Large intestine (tissue), 3 donors: Measurements from ENCODE around the gene MST1. TPM values are rescaled to one million over a fixed set of nuclear protein-coding genes. Genes with fewer than 3 reads are reported as not detected.
"Not testable (repeated sequence)": the region's sequence is repeated elsewhere in the genome, so short reads cannot be mapped to it uniquely, and the experiment has no call there.

Experiments used
- DNase-seq, 2 donors: peaks; one replicate each; pipeline versions ENCODE4 v3.0.0 to v3.0.0-alpha.2; 2013
- H3K27ac ChIP-seq: one replicate; pipeline ENCODE4 v1.5.1; 2013; ENCODE audit warnings: low read length
- H3K27me3 ChIP-seq: 2 replicates; pipeline ENCODE4 v1.6.1; 2013; ENCODE audit warnings: low read length; ENCODE audit not compliant: control insufficient read depth, insufficient read depth
- H3K36me3 ChIP-seq: 2 replicates; pipeline ENCODE4 v1.6.1; 2013; ENCODE audit warnings: low read length; ENCODE audit not compliant: control insufficient read depth, insufficient read depth
- H3K4me1 ChIP-seq: one replicate; pipeline ENCODE4 v1.6.1; 2013; ENCODE audit warnings: low read length; ENCODE audit not compliant: control insufficient read depth, insufficient read depth
- H3K4me3 ChIP-seq: one replicate; pipeline ENCODE4 v1.5.1; 2013; ENCODE audit warnings: low read length
- H3K9me3 ChIP-seq: one replicate; pipeline ENCODE4 v1.6.1; 2013; ENCODE audit warnings: mild to moderate bottlenecking, low read depth, low read length, moderate library complexity; ENCODE audit not compliant: control insufficient read depth
- WGBS: methylation state at CpG from one replicate; pipeline ENCODE4 v1.1.5; 2013; ENCODE audit warnings: low lambda C conversion rate; ENCODE audit not compliant: insufficient coverage; 5-methylcytosine and 5-hydroxymethylcytosine counted together
- polyA plus RNA-seq: library from polyadenylated mRNA; unstranded; fragments of 120-200 nt; gene quantifications from one replicate; pipeline ENCODE4 v1.2.1, GENCODE V29; 2013

Gene MST1
- polyA plus RNA-seq, 1 donor, result 464 TPM

DNA sequence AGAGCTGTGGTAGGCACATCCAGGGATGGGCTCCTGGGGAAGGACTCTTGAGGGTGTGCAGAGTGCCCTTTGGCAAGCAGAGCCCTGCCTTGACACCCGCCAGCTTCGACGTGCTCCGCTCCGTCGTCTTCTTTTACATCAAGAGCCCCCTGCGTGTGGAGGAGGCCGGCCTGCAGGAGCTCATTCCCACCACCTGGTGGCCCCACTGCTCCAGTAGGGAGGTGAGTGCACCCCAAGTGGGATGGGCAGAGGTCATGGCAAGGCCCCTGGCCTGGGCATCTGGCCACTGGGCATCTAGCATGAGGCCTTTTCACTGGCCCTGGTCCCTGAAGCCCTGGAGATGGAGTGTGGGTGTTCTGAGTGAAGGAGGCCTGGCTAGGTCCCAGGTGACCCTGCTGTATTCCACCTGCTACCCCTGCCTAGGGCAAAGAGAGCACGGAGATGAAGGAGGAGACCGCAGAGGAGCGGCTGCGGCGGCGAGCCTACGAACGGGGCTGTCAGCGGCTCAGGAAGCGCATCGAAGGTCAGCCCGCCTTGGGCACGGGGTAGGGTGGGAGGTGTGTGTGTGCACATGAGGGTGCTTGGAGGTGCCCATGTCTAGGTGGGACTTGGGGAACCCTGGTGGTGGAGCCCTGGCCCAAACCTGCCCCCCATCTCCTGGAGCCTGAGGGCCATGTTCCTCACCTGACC lies 12.3 kb upstream of the MST1 start:
- no peak overlapping the region for H3K27ac ChIP-seq
- H3K36me3 ChIP-seq, result peaks cover 93% of the 10 kb centered on the region
- H3K9me3 ChIP-seq, result no peaks in the 10 kb centered on the region
- no peak overlapping the region for H3K4me3 ChIP-seq
- WGBS, result no CpG with 5 or more reads among the region's 21 CpGs
- H3K4me1 ChIP-seq, result no peaks in the 10 kb centered on the region
- DNase-seq, result no peak
- no peaks in the 10 kb centered on the region for H3K27me3 ChIP-seq

DNA sequence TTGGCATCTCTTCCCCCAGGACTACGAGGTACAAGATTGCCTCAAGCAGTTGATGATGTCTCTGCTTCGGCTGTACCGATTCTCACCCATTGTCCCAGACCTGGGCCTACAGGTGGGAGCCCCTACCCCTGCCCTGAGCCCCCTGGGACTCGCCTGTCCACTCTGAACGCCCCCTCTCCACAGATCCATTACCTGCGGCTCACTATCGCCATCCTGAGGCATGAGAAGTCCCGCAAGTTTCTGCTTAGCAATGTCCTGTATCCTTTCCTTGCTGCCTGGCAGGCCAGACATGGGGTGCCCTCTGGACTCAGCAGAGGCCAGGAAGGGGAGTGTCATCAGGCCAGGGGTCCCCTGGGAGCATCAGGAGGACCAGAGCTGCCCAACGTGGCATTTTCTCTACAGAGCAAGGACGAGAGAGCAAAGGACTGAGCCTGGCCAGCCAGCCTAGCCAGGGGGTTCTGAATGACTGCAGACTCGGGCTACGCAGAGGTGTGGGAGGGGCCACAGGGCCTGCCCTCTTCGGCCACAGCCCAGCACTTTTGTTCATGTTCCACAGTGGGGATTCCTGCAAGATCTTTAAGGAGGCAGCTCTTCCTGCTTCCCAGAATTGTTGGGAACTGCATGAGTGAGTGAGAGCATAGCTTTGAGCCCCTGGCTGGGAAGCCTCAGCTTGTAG lies 11.3 kb upstream of the MST1 start:
- Histone ChIP-seq H3K27ac (no peak overlapping the region), H3K9me3 (no peaks in the 10 kb centered on the region), H3K36me3 (peaks cover 84% of the 10 kb centered on the region), H3K27me3 (no peaks in the 10 kb centered on the region), H3K4me1 (no peaks in the 10 kb centered on the region), H3K4me3 (no peak overlapping the region)
- no CpG with 5 or more reads among the region's 13 CpGs for WGBS
- DNase-seq, result no peak

DNA sequence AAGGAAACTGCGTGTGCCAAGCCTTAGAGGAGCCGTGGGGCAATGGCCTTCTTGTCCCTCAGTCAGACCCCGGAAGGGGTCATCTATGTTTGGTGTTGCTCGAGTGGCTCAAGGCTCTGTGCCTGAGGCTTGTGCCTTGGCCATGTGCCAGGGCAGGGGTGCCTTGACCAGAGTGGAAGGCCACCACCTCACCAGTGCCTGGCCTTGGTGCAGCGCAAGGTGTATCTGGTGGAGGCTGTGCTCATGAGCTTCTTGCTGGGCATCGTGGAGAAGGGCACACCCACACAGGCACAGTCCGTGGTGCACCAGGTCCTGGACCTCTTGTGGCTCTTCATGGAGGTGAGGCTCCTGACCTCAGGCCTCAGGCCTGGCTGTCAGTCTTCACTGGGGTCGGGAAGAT lies 10.7 kb upstream of the MST1 start:
- H3K4me3 ChIP-seq, result no peak overlapping the region
- H3K27ac ChIP-seq, result no peak overlapping the region
- no peaks in the 10 kb centered on the region for H3K27me3 ChIP-seq
- no CpG with 5 or more reads among the region's 8 CpGs for WGBS
- H3K9me3 ChIP-seq, result no peaks in the 10 kb centered on the region
- peaks cover 79% of the 10 kb centered on the region for H3K36me3 ChIP-seq
- H3K4me1 ChIP-seq, result no peaks in the 10 kb centered on the region
- DNase-seq, result no peak

DNA sequence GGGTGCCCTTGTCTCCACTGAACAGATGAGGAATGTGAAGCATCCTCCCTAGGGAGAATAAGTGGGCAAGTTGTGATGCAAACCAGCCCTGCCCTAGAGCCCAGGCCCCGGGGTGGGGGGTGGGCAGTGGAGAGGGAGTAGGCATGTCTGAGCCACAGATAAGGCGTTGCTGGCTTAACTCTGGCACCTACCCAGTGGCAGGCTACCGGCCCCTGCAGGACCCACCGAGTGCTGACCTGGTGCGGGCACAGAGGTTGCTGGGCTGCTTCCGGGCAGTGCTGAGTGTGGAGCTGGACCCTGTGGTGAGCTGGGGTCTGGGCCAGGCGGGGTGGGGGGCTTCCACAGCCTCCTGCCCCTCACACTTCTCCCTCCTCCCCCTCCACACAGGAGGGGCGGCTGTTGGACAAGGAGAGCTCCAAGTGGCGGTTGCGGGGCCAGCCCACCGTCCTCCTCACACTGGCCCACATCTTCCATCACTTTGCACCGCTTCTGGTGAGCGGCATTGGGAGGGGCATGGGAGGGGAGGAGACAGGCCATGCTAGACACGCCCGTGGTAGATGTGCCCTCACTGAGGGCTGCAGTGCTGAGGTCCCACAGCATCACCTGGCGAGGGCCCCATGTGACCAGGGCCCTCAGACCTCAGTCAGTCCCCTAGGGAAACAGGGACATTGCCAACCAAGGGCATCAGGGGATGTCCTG lies 10.2 kb upstream of the MST1 start:
- DNase-seq, result no peak
- no peaks in the 10 kb centered on the region for H3K27me3 ChIP-seq
- no peak overlapping the region for H3K4me3 ChIP-seq
- H3K4me1 ChIP-seq, result no peaks in the 10 kb centered on the region
- no CpG with 5 or more reads among the region's 16 CpGs for WGBS
- H3K36me3 ChIP-seq, result peaks cover 73% of the 10 kb centered on the region
- H3K27ac ChIP-seq, result no peak overlapping the region
- H3K9me3 ChIP-seq, result no peaks in the 10 kb centered on the region

DNA sequence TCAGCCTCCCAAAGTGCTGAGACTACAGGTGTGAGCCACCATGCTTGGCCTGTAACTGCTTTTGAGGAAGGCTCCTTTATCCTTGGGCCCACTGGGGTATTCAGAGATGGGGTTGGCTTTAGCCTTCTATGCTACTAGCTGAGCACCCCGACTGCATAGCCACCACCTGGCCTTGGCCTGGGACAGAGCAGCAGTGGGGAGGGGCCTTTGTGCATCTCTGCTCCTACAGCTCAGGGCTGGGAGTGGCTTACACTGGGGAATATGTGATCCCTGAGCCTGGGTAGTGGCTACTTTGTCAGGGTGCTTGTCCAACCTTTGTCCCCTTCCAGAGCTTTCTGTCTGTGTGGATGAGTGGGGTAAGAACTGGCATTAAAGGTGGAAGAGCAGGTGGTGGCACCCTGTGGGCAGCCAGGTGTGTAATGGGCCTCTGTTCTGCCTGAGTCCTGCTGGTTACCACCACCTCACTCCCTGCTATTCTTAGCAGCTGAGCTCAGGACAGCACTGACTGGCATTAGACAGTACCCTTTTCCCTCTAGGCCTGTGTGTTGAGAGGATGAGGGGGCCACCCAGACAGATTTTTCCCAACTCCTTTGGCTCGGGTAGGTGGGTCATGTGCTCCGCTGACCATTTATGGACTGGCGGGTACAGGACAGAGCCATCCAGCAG lies 6.2 kb upstream of the MST1 start:
- no CpG with 5 or more reads among the region's 4 CpGs for WGBS
- H3K9me3 ChIP-seq, H3K27me3 ChIP-seq, H3K4me3 ChIP-seq, H3K4me1 ChIP-seq, DNase-seq, H3K27ac ChIP-seq: not testable (repeated sequence)
- peaks cover 35% of the 10 kb centered on the region for H3K36me3 ChIP-seq

DNA sequence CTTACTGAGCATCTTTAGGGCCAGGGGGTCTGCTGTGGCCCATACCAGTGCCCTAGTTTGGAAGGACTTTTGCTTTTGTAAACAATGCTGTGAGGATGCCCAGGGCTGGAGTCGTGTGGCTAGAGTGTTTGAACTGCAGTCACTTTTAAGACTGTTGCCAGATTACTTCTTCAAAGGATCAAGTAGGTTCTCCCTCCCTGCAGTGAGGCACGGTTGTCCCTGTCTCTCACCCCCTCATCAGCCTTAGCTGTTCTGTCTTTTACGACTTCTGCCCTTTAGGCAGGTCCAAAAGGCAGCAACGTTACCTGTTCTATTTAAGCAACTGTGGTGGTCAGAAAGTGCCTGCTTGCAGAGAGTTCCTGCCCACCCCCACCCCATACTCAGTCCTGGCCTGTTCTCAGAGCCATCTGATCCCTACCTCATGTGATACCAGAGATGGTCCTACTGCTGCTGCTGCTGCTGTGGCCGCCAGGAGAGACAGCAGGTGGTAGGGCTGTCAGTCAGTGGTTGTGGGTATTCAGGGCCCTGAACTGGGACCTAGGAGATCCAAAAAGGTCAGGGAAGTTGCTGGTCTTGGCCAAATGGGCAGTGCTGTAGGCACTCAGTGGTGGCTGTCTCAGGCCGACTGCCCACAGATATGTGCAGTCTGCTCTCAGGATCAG lies 5.3 kb upstream of the MST1 start:
- H3K4me1 ChIP-seq, DNase-seq: not testable (repeated sequence)
- no CpG with 5 or more reads among the region's 6 CpGs for WGBS

DNA sequence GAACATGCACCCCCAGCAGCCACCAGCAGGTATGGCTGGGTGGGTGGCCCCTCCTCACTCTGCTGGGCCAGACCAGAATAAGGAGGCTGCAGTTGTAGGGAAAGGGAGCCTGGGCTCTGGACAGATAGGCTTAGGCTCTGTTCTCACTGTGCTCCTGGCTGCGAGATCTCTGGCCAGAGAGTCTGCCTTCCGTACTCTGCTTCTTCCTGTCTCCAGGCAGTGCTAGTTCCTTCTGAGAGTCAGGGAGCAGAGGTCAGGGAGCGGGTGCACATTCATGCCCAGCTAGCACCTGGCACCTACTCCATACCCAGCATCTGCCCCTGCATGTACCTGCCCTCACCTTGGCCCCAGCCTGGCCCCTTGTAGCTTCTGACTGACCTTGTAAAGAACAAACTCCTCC lies 2.2 kb upstream of the MST1 start:
- H3K9me3 ChIP-seq, H3K4me1 ChIP-seq, H3K27ac ChIP-seq, H3K36me3 ChIP-seq, DNase-seq, H3K27me3 ChIP-seq, H3K4me3 ChIP-seq: not testable (repeated sequence)
- WGBS, result no CpG with 5 or more reads among the region's 3 CpGs

More for the DNA sequence above, 5.3 kb upstream of the MST1 start:
- not testable (repeated sequence) for H3K4me3 ChIP-seq, H3K9me3 ChIP-seq, H3K27me3 ChIP-seq, H3K27ac ChIP-seq
- H3K36me3 ChIP-seq, result peaks cover 26% of the 10 kb centered on the region

DNA sequence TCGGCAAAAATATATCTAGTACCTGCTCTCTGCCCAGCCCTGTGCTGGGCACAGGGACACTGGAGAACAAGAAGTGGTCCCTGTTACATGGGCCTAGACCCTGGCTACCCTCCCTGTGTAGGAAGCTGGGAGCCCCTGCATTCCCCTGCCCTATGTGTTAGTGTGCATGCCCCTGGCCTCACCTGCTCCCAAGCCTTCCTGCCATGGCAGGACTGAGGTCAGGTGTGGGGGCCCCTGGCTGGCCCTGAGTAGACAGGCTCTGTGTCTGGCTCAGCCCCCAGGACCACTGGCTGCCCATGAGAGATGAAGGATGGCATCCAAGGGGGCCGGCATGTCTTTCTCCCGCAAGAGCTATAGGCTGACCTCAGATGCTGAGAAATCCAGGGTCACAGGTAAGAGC lies 1.6 kb upstream of the MST1 start:
- H3K27me3 ChIP-seq, H3K9me3 ChIP-seq, H3K36me3 ChIP-seq, H3K4me1 ChIP-seq, H3K4me3 ChIP-seq, H3K27ac ChIP-seq, DNase-seq: not testable (repeated sequence)
- no CpG with 5 or more reads among the region's 3 CpGs for WGBS

DNA sequence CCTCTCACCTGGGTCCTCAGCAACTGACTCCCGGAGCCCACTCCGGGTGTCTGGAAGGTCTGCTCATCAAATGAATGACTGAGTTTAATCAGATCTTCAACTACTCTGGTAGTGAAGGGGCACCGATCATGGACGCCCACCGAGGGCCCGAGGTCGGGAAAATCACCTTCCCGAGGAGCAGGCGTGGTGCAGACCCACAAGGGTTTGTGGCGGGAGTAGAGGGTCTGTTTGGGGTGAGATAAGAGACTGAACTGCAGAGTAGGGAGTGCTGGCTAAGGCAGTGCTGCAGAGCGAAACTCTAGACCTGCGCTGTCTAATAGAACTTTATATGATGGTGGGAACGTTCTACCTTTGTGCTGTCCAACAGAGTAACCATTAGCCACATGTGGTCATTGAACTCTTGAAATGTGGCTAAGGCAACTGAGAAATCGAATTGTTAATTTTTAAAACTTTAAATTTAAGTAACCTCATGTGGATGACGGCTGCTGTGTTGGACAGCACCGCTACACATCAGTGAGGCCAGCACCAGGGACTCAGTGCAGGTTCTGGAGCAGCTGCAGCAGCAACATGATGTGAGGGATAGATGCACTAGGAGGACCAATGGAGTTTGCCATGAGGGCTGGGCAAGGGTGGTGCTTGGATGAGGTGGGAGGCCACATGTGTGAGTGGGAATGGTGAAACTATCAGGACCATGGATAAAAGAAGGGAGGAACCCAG lies 792 bp upstream of the MST1 start:
- peak overlapping the region; percentile 99 for H3K27ac ChIP-seq
- DNase-seq, H3K9me3 ChIP-seq, H3K36me3 ChIP-seq, H3K27me3 ChIP-seq, H3K4me1 ChIP-seq: not testable (repeated sequence)
- peak overlapping the region; percentile 98 for H3K4me3 ChIP-seq
- WGBS, result no CpG with 5 or more reads among the region's 16 CpGs
